Stimulated activated CD8-positive, alpha-beta memory T cell treated with anti-CD3 and anti-CD28 coated beads, Interleukin-4, amount 100 ng/mL, for 4 hours (primary cell): ENCODE data around the gene SAP30BP.

Experiments
- DNase-seq, 2 donors: peaks; one replicate each; pipeline ENCODE4 v3.0.0-alpha.2; 2020; ENCODE audit warnings: low read depth in 2 of 2, low spot score in 1 of 2

SAP30BP gene

GRCh38 chr17:75684924-75685323, 17.8 kb downstream of the SAP30BP start:
- DNase-seq = no peak

GRCh38 chr17:75685499-75685898, 18.4 kb downstream of the SAP30BP start:
- no peak for DNase-seq

GRCh38 chr17:75688209-75688825, 21.2 kb downstream of the SAP30BP start:
- no peak for DNase-seq

- DNase-seq = no peak
These were observed 22.3 kb downstream of the SAP30BP start for GRCh38 chr17:75689441-75689873.

- no peak for DNase-seq
These were observed 24.2 kb downstream of the SAP30BP start for GRCh38 chr17:75691371-75691791.

- DNase-seq = no peak
These were observed 24.9 kb downstream of the SAP30BP start for GRCh38 chr17:75691801-75692626.

GRCh38 chr17:75692976-75693375, 25.8 kb downstream of the SAP30BP start:
- no peak for DNase-seq

- no peak for DNase-seq
These were observed 26.7 kb downstream of the SAP30BP start for GRCh38 chr17:75693500-75694481.

GRCh38 chr17:75694536-75694935, 27.4 kb downstream of the SAP30BP start:
- no peak for DNase-seq

- DNase-seq = no peak
These were observed 28.1 kb downstream of the SAP30BP start for GRCh38 chr17:75695141-75695829.

- DNase-seq = no peak
These were observed 28.7 kb downstream of the SAP30BP start for GRCh38 chr17:75695830-75696271.

GRCh38 chr17:75697651-75698291, 30.6 kb downstream of the SAP30BP start:
- DNase-seq = no peak

- DNase-seq = no peak
These were observed 31.5 kb downstream of the SAP30BP start for GRCh38 chr17:75698659-75699058.

GRCh38 chr17:75701288-75701687, 34.1 kb downstream of the SAP30BP start:
- no peak for DNase-seq

GRCh38 chr17:75703191-75703590, 36.1 kb downstream of the SAP30BP start:
- DNase-seq = no peak

GRCh38 chr17:75703591-75703990, 36.5 kb downstream of the SAP30BP start:
- no peak for DNase-seq

- no peak for DNase-seq
These were observed 38.1 kb downstream of the SAP30BP start for GRCh38 chr17:75704963-75705875.

GRCh38 chr17:75706042-75706728, 39.0 kb downstream of the SAP30BP start:
- no peak for DNase-seq
